IPS DF 4.7 (cell line): ENCODE measurements around the gene OR51B5.
"Not testable (repeated sequence)": the region's sequence is repeated elsewhere in the genome, so short reads cannot be mapped to it uniquely, and the experiment has no call there.

ENCODE experiments used
- DNase-seq: peaks from one replicate; pipeline ENCODE4 v3.0.0-alpha.2; 2013; ENCODE audit warnings: low spot score; ENCODE audit errors: extremely low read depth

OR51B5 gene

DNA sequence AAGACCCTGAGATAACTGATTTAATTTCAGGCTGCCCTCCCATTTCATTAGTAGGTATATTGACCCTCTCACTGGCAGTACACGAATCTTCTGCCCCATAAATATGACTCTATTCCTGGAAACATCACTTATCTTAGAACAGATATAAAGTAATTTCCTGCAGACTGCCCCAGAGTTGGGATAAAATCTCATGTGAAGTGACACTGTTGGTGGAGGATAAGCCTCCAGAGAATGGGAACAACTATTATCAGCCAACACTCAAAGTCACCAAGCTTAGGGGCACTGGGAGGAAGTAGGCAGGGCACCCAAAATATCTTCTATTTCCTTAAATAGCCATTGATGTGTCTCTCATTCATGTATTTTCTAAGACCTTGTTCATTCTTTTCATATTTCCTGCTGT, 8.2 kb downstream of the OR51B5 start:
- DNase-seq = no peak

GRCh38 chr11:5324197-5324596, 19.1 kb downstream of the OR51B5 start, which contains the start of gene OR51B2:
OR51B2 (minus strand) TSS chr11:5324297; CDS start chr11:5324297, 0 bp downstream.
- DNase-seq = no peak

DNA sequence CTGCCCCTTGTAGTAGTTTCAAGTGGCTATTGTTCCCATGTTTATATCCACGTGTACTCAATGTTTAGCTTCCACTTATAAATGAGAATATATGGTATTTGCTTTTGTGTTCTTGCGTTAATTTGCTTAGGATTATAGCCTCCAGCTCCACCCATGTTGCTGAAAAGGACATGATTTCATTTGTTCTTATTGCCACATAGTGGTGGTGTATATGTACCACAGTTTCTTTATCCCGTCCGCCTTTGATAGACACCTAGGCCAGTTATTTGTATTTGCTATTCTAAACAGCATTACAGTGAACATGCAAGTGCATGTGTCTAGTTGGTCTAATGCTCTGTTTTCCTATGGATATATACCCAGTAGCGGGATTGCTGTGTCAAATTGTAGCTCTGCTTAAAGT, 26.0 kb downstream of the OR51B5 start:
- DNase-seq = no peak

DNA sequence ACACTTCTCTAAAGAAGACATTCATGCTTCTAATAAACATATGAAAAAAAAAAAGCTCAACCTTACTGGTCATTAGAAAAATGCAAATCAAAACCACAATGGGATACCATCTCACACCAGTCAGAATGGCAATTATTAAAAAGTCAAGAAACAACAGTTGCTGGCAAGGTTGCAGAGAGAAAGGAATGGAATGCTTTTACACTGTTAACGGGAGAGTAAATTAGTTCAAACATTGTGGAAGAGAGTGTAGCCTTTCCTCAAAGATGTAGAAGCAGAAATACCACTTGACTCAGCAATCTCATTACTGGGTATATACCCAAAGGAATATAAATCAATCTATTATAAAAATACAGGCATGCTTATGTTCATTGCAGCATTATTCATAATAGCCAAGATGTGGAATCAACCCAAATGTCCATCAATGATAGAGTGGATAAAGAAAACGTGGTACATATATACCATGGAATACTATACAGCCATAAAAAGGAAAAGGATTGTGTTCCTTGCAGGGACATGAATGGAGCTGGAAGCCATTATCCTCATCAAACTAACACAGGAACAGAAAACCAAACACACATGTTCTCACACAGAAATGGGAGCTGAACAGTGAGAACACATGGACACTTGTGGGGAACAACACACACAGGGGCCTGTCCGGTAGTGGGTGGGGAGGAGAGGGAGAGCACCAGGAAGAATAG, 29.8 kb downstream of the OR51B5 start:
- not testable (repeated sequence) for DNase-seq

GRCh38 chr11:5310423-5310822, 32.9 kb downstream of the OR51B5 start:
- no peak for DNase-seq

GRCh38 chr11:5307256-5308019, 35.9 kb downstream of the OR51B5 start:
- DNase-seq = no peak

GRCh38 chr11:5304046-5304445, 39.3 kb downstream of the OR51B5 start:
- no peak for DNase-seq

DNA sequence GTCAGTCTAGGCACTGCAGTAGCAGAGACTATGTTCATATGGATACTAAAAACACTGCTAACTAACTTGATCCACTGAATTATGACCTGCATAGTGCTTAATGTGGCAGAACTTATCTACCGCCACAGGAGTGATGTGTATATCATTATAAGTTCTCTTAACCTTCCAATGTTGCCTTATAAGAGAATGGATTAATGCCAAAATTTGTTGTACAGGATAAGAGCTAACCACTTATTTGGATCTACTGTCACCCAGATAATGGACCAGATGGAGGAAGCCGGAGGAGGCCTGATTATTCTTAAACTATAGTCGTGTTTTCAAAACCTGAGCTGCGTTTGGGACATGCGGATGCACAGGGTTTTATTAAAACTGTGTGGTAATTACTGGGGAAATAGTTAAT, 39.7 kb downstream of the OR51B5 start:
- DNase-seq = no peak

- DNase-seq = no peak
These were observed 41.5 kb downstream of the OR51B5 start, which contains the start of gene OR51B4 for GRCh38 chr11:5301846-5302245. OR51B4 (minus strand) TSS chr11:5301946; CDS start chr11:5301946, 0 bp downstream.

DNA sequence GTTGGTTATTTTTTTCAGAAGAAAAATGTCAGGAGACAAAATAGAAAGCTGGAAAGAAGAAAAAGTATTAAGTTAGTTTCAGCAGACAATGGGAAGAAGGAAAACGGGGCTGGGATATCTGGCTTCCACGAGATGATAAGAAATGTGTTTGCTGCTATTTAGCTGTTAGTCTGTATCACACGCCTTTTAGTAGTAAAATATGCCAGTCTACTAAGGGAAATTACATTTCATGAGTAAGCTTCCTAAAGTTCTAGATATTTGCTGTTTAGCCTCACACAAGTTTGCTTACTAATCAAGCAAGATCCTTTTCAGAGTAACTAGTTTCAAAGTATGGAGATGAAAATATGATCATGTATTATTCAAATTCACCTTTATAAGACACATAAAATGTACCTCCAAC, 43.1 kb downstream of the OR51B5 start:
- no peak for DNase-seq

GRCh38 chr11:5298451-5298850, 44.9 kb downstream of the OR51B5 start:
- DNase-seq = no peak

- no peak for DNase-seq
These were observed 45.5 kb downstream of the OR51B5 start for GRCh38 chr11:5297721-5298323.

DNA sequence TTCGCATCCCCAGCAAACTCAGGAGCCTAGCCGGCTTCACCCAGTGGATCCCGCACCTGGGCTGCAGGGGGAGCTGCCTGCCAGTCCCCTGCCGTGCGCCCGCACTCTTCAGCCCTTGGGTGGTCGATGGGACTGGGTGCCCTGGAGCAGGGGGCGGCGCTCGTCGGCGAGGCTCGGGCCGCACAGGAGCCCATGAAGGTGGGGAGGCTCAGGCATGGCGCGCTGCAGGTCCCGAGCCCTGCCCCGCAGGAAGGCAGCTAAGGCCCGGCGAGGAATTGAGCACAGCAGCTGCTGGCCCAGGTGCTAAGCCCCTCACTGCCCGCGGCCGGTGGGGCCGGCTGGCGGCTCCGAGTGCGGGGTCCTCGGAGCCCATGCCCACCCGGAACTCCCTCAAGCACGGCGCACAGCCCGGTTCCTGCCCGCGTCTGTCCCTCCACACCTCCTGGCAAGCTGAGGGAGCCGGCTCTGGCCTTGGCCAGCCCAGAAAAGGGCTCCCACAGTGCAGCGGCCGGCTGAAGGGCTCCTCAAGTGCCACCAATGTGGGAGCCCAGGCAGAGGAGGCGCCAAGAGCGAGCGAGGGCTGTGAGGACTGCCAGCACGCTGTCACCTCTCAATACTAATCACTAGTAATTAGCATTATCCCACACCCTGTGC, 48.9 kb downstream of the OR51B5 start:
- not testable (repeated sequence) for DNase-seq

GRCh38 chr11:5293028-5293427, 50.3 kb downstream of the OR51B5 start:
- no peak for DNase-seq
